ENCODE data around the gene RGCC. TPM values are rescaled to one million over a fixed set of nuclear protein-coding genes. Genes with fewer than 3 reads are reported as not detected.

The RGCC gene
- total and polyA plus RNA-seq, 9 of the 15 experiments (the other 6 are each of a cell fraction or from before 2014, with no cell fraction given): 0.51 to 10.4 (median 5.8) TPM

DNA sequence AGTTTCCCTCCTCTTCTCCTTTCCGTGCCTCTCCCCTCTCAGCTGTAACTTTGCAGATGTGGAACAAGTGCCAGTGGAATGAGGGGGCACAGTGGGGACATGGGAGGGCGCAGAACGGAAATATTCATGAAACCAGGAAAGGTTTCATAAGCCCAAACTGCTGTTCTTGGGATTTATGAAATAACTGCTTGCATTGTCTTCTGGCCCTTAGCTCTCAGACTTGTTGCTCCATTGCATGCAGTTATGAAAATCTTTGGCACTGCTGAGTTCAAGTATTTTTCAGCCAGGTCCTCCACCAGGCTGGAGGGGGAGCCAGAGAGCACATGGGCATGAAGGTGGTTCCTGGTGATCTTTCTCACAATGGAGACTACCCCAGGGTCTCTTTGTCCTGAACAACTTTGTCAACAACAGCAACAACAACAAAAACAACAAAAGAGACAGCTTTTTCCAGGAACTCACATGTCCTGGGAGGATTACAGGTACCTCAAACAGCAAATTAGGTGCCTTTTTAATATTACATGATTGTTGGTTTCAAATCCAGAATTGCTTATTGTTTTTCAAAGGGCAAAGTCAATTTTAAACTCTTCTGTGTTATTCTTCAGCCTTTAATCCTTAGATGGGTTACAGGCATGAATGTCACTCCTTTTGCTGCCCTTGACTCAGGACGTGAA is 1.5 kb downstream of the RGCC start:
- Histone ChIP-seq H3K79me2 (ENCODE audit: control insufficient read depth, insufficient read depth, low read length) (no peaks in the 10 kb centered on the region; the same call in 2 of the 3 replicates), H3K9me3 (replicated peaks; ENCODE audit: control insufficient read depth, insufficient read depth, low read depth, low read length) (no peaks in the 10 kb centered on the region), H3K27me3 (ENCODE audit: control insufficient read depth in 2 of 2, insufficient read depth in 2 of 2, low read length in 2 of 2) (no peaks in the 10 kb centered on the region), H3K27ac (ENCODE audit: extremely low read depth, low read depth, low read length) (0 out of 3 replicates have a peak overlapping the region, but pooled peaks have one; percentile 46), H3K4me2 (ENCODE audit: insufficient read depth, low read length) (peak overlapping the region; percentile 86), H3K9ac (ENCODE audit: insufficient read depth in 1 of 2, low read depth in 2 of 2, low read length in 2 of 2) (peak overlapping the region; percentile 56 to 83), H3K4me1 (replicated peaks in 1 of 2; ENCODE audit: control insufficient read depth in 2 of 2, insufficient read depth in 2 of 2, low read length in 2 of 2) (peaks cover 23 to 29% of the 10 kb centered on the region in 2 experiments), H2AFZ (ENCODE audit: low read depth, low read length) (peak overlapping the region; percentile 90), H3K4me3 (peak overlapping the region; percentile 55), H3K36me3 (ENCODE audit: control insufficient read depth, insufficient read depth, low read length) (no peaks in the 10 kb centered on the region), H3K9me1 (ENCODE audit: control insufficient read depth, insufficient read depth, low read length) (no peaks in the 10 kb centered on the region), H4K20me1 (replicated peaks; ENCODE audit: control insufficient read depth, insufficient read depth, low read length) (no peaks in the 10 kb centered on the region)
- peak; percentile 73 for ATAC-seq
- peak; percentile 73 for FAIRE-seq
- in situ Hi-C loops (cut with MboI): no loop called here
- 59% methylated on average over 3 of the region's 4 CpGs for WGBS (ENCODE audit: insufficient coverage, low coverage, missing lambda C conversion rate)
- ChIA-PET CTCF (ENCODE audit: low intra/inter-chr PET ratio) (no interaction called here), POLR2A (interaction anchor here (0.9 to 1.4 kb wide), 3 partner anchors 47 to 189 kb away, joined by 3 to 4 read pairs (median 3); no protein-coding TSS in a partner anchor)
- intact Hi-C loops (cut with micrococcal nuclease): no loop called here
- DNase-seq (ENCODE audit: extremely low read depth in 1 of 4, low spot score in 3 of 4): peak; percentile 48 to 68 (median 57)
- BruUV-seq (replicated peaks): TSS peak; percentile 37
- TF ChIP-seq NCOA1 (IDR thresholded peaks at IDR 0.05; ENCODE audit: low read depth) (no peak), SMARCC2 (IDR thresholded peaks at IDR 0.05; ENCODE audit: low read depth) (0 out of 2 replicates have a peak, but pooled peaks have one; percentile 18), MYNN (IDR thresholded peaks at IDR 0.05) (no peak), MYNN (CRISPR knock-in tag; IDR thresholded peaks at IDR 0.05) (no peak), SMARCA5 (IDR thresholded peaks at IDR 0.05) (0 out of 2 replicates have a peak, but pooled peaks have one; percentile 19), ZNF121 (CRISPR knock-in tag; conservative IDR thresholded peaks at IDR 0.05) (no peak), KAT7 (CRISPR knock-in tag; IDR thresholded peaks at IDR 0.05; ENCODE audit: borderline replicate concordance) (peak; percentile 74; the same call in 1 of the 2 replicates), ATF7 (IDR thresholded peaks at IDR 0.05) (no peak)
- TF ChIP-seq, protein P1, sequence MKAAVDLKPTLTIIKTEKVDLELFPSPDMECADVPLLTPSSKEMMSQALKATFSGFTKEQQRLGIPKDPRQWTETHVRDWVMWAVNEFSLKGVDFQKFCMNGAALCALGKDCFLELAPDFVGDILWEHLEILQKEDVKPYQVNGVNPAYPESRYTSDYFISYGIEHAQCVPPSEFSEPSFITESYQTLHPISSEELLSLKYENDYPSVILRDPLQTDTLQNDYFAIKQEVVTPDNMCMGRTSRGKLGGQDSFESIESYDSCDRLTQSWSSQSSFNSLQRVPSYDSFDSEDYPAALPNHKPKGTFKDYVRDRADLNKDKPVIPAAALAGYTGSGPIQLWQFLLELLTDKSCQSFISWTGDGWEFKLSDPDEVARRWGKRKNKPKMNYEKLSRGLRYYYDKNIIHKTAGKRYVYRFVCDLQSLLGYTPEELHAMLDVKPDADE (conservative IDR thresholded peaks at IDR 0.05; ENCODE audit: control insufficient read depth, low read depth, low read length): no peak
- TF ChIP-seq, protein P2, sequence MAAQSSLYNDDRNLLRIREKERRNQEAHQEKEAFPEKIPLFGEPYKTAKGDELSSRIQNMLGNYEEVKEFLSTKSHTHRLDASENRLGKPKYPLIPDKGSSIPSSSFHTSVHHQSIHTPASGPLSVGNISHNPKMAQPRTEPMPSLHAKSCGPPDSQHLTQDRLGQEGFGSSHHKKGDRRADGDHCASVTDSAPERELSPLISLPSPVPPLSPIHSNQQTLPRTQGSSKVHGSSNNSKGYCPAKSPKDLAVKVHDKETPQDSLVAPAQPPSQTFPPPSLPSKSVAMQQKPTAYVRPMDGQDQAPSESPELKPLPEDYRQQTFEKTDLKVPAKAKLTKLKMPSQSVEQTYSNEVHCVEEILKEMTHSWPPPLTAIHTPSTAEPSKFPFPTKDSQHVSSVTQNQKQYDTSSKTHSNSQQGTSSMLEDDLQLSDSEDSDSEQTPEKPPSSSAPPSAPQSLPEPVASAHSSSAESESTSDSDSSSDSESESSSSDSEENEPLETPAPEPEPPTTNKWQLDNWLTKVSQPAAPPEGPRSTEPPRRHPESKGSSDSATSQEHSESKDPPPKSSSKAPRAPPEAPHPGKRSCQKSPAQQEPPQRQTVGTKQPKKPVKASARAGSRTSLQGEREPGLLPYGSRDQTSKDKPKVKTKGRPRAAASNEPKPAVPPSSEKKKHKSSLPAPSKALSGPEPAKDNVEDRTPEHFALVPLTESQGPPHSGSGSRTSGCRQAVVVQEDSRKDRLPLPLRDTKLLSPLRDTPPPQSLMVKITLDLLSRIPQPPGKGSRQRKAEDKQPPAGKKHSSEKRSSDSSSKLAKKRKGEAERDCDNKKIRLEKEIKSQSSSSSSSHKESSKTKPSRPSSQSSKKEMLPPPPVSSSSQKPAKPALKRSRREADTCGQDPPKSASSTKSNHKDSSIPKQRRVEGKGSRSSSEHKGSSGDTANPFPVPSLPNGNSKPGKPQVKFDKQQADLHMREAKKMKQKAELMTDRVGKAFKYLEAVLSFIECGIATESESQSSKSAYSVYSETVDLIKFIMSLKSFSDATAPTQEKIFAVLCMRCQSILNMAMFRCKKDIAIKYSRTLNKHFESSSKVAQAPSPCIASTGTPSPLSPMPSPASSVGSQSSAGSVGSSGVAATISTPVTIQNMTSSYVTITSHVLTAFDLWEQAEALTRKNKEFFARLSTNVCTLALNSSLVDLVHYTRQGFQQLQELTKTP (IDR thresholded peaks at IDR 0.05; ENCODE audit: low read depth in 1 of 2, partially characterized antibody in 2 of 2): no peak

Measured in K562 (cell line).